Neural progenitor cell (in vitro differentiated cells): ENCODE measurements around the gene CCM2. TPM values are rescaled to one million over a fixed set of nuclear protein-coding genes. Genes with fewer than 3 reads are reported as not detected.

Experiments used
- DNase-seq: peaks from one replicate; pipeline ENCODE4 v3.0.0-alpha.2; 2016; ENCODE audit warnings: low spot score
- H2AFZ ChIP-seq: fragments of 200-600 bp; sonication (generic); replicated peaks from 2 replicates; pipeline ENCODE4 v1.6.1; 2016; ENCODE audit warnings: antibody characterized with exemption
- H3F3A ChIP-seq: fragments of 200-600 bp; sonication (generic); 2 replicates; pipeline ENCODE4 v1.6.1; 2016; ENCODE audit warnings: antibody characterized with exemption, low read depth
- H3K27ac ChIP-seq: fragments of 200-600 bp; sonication (generic); 2 replicates; pipeline ENCODE4 v1.5.1; 2016; ENCODE audit warnings: mild to moderate bottlenecking
- H3K27me3 ChIP-seq: fragments of 200-600 bp; sonication (generic); 2 replicates; pipeline ENCODE4 v1.6.1; 2016; ENCODE audit warnings: mild to moderate bottlenecking, moderate library complexity
- H3K36me3 ChIP-seq: fragments of 200-600 bp; sonication (generic); 2 replicates; pipeline ENCODE4 v1.5.1; 2016
- H3K4me1 ChIP-seq: fragments of 200-600 bp; sonication (generic); 2 replicates; pipeline ENCODE4 v1.6.1; 2016; ENCODE audit warnings: mixed run types
- H3K4me2 ChIP-seq: fragments of 200-600 bp; sonication (generic); 2 replicates; pipeline ENCODE4 v1.6.1; 2016
- H3K4me3 ChIP-seq: fragments of 200-600 bp; sonication (generic); 2 replicates; pipeline ENCODE4 v1.5.1; 2016
- H3K79me2 ChIP-seq: fragments of 200-600 bp; sonication (generic); 2 replicates; pipeline ENCODE4 v1.6.1; 2016; ENCODE audit warnings: low read depth
- H3K9ac ChIP-seq: fragments of 200-600 bp; sonication (generic); 2 replicates; pipeline ENCODE4 v1.6.1; 2016
- H3K9me3 ChIP-seq: fragments of 200-600 bp; sonication (generic); 2 replicates; pipeline ENCODE4 v1.5.1; 2016; ENCODE audit warnings: low read depth
- H4K20me1 ChIP-seq: fragments of 200-600 bp; sonication (generic); 2 replicates; pipeline ENCODE4 v1.6.1; 2016; ENCODE audit warnings: low read depth
- H3K27ac Mint-ChIP-seq: 3 replicates; pipeline ENCODE4 v1.8.0; 2021; ENCODE audit warnings: mixed read lengths
- H3K27me3 Mint-ChIP-seq: 2 replicates; pipeline ENCODE4 v1.8.0; 2022; ENCODE audit warnings: low read depth, mild to moderate bottlenecking, inconsistent platforms, moderate library complexity, mixed read lengths; ENCODE audit not compliant: insufficient read depth
- H3K36me3 Mint-ChIP-seq: 3 replicates; pipeline ENCODE4 v1.8.0; 2021; ENCODE audit warnings: mixed read lengths
- H3K4me1 Mint-ChIP-seq: 3 replicates; pipeline ENCODE4 v1.8.0; 2021; ENCODE audit warnings: mixed read lengths
- H3K4me3 Mint-ChIP-seq: 3 replicates; pipeline ENCODE4 v1.8.0; 2021; ENCODE audit warnings: mild to moderate bottlenecking, moderate library complexity, mixed read lengths
- H3K9me3 Mint-ChIP-seq: 3 replicates; pipeline ENCODE4 v1.8.0; 2020; ENCODE audit warnings: mixed read lengths
- EZH2 ChIP-seq: fragments of 200-600 bp; sonication (generic); IDR thresholded peaks from 2 replicates; pipeline ENCODE4 v1.6.1; 2017; ENCODE audit warnings: antibody characterized with exemption, mild to moderate bottlenecking, moderate library complexity
- EZH2phosphoT487 ChIP-seq: fragments of 200-600 bp; sonication (generic); IDR thresholded peaks from 2 replicates; pipeline ENCODE4 v1.6.1; 2017; ENCODE audit warnings: antibody characterized with exemption
- total RNA-seq: library from RNA; depleted of rRNA; stranded (reverse); fragments of >200 nt; gene quantifications from 2 replicates; pipeline ENCODE4 v1.2.3, GENCODE V29; 2015; ENCODE audit warnings: low replicate concordance
- TF ChIP-seq, protein P1 (sequence below): fragments of 200-600 bp; sonication (generic); IDR thresholded peaks from 2 replicates; pipeline ENCODE4 v1.5.1; 2017; ENCODE audit warnings: antibody characterized with exemption, mild to moderate bottlenecking

Gene CCM2
- total RNA-seq, 1 donor from 2014 or later, result 21.8 TPM

DNA sequence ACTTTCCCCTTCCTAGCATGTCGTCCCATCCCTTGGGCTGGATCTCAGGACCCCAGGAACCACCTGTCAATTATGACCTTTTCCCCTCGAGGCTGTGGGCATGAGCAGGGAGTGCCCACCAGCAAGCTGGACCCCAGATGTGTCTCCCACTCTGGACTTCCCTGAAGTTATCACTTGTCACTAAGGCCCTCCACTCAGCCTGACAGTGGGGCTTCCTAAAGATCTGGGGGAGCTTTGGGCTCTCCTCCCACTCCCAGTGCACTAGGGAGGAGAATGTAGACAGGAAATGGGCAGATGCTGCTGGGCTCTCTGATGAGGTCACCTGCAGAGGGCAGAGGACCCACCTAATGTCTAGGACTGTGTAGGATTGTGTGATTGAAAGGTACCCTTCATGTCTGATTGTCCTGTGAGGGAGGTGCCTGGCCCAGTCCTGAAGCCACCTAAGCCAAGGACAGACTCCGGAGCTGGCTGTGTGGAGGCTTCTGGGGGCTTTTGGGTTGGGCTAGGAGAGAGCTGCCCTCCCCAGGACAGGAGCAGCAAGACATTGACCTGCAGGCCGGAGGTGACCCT is 39.9 kb upstream of the CCM2 start:
- TF ChIP-seq, protein P1, sequence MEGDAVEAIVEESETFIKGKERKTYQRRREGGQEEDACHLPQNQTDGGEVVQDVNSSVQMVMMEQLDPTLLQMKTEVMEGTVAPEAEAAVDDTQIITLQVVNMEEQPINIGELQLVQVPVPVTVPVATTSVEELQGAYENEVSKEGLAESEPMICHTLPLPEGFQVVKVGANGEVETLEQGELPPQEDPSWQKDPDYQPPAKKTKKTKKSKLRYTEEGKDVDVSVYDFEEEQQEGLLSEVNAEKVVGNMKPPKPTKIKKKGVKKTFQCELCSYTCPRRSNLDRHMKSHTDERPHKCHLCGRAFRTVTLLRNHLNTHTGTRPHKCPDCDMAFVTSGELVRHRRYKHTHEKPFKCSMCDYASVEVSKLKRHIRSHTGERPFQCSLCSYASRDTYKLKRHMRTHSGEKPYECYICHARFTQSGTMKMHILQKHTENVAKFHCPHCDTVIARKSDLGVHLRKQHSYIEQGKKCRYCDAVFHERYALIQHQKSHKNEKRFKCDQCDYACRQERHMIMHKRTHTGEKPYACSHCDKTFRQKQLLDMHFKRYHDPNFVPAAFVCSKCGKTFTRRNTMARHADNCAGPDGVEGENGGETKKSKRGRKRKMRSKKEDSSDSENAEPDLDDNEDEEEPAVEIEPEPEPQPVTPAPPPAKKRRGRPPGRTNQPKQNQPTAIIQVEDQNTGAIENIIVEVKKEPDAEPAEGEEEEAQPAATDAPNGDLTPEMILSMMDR, result no peak
- TF ChIP-seq EZH2 (no peak), EZH2phosphoT487 (no peak)
- no peaks in the 10 kb centered on the region for H3K79me2 ChIP-seq
- H3K9me3 Mint-ChIP-seq, result no peaks in the 10 kb centered on the region
- H4K20me1 ChIP-seq, result no peaks in the 10 kb centered on the region
- peaks cover 51% of the 10 kb centered on the region for H3K27me3 ChIP-seq
- no peaks in the 10 kb centered on the region for H3K9me3 ChIP-seq
- no peak overlapping the region for H3K27ac ChIP-seq
- no peak overlapping the region for H3K4me3 ChIP-seq
- no peaks in the 10 kb centered on the region for H3K36me3 Mint-ChIP-seq
- H3K4me2 ChIP-seq, result no peak overlapping the region
- no peak for DNase-seq
- H3K27me3 Mint-ChIP-seq, result peaks cover 2% of the 10 kb centered on the region
- H3K36me3 ChIP-seq, result no peaks in the 10 kb centered on the region
- no peaks in the 10 kb centered on the region for H3K4me1 ChIP-seq
- no peaks in the 10 kb centered on the region for H3F3A ChIP-seq
- H2AFZ ChIP-seq, result no peak overlapping the region
- H3K4me3 Mint-ChIP-seq, result no peak overlapping the region
- H3K27ac Mint-ChIP-seq, result no peak overlapping the region
- H3K4me1 Mint-ChIP-seq, result peaks cover 9% of the 10 kb centered on the region
- no peak overlapping the region for H3K9ac ChIP-seq

DNA sequence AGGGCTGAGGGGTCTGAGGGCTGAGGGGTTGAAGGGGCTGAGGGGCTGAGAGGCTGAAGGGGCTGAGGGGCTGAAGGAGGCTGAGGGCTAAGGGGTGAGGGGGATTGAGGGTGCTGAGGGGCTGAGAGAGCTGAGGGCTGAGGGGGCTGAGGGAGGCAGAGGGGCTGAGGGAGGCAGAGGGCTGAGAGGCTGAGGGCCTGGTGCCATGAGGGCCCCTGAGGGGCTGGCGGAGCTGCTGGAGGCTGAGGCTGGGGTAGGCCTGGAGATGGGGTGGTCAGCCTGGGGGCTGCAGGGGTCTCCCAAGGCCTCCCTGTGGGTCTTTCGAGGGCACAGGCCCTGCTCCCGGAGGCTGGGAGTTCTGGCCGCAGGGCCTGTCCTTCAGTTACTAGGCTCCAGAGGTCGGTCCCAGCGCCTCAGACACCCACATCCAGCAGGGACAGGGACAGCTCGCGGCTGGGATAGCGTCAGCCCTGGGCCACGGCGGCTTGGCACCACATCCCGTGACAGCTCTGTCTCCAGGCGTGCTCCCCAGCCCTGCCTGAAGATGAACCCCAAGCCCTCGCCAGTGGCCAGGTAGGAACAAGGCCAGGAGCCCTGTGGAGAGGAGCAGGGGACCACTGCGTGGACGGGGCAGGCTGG is 38.0 kb upstream of the CCM2 start:
- Mint-ChIP-seq H3K27ac (no peak overlapping the region), H3K9me3 (no peaks in the 10 kb centered on the region), H3K27me3 (peaks cover 5% of the 10 kb centered on the region), H3K36me3 (no peaks in the 10 kb centered on the region), H3K4me1 (no peaks in the 10 kb centered on the region), H3K4me3 (no peak overlapping the region)
- Histone ChIP-seq H3K36me3 (no peaks in the 10 kb centered on the region), H3K27ac (no peak overlapping the region), H2AFZ (peak overlapping the region; percentile 87), H3K9ac (no peak overlapping the region), H3K27me3 (peaks cover 51% of the 10 kb centered on the region), H3K4me1 (no peaks in the 10 kb centered on the region), H3F3A (no peaks in the 10 kb centered on the region), H3K79me2 (no peaks in the 10 kb centered on the region), H3K4me2 (peak overlapping the region; percentile 65), H4K20me1 (no peaks in the 10 kb centered on the region), H3K4me3 (peak overlapping the region; percentile 36), H3K9me3 (no peaks in the 10 kb centered on the region)
- TF ChIP-seq, protein P1, result no peak
- TF ChIP-seq EZH2phosphoT487, result no peak
- TF ChIP-seq EZH2, result no peak
- no peak for DNase-seq

DNA sequence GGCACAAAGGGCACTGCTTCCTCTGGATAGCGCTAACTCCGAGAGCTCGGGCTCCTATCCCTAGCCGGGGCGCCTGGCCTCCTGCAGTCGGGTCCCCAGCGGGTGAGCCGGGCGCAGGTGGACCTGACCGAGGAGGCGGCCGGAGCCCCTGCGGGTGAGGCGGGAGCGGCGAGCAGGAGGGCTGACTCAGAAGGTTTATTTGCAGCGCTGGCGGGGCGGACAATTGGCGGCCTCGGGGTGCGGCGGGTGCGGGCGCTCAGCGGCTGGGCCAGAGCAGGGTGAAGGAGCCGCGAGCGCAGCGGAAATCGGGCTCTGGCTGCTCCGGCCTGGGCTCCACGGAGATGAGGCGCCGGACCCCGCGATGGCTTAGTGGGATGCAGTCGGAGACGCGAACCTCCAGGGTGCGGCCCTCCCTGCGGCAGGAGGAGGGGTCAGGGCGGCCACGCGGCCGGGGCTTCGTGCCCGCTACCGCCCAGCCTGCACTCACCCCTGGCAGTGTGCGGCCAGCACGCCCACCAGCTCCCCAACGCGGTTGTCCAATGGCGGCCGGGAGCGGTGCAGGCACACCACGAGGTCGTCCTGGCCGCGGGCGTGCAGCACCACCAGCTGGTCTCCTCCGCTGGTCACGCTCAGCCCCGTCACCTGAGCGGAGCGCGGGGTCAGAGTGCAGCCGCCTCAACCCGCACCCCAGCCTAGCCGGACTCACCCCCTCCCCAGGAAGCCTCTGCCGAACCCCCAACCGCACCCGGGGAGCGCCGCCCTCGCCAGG is 37.3 kb upstream of the CCM2 start:
- peak overlapping the region; percentile 65 for H3K4me2 ChIP-seq
- H2AFZ ChIP-seq, result peak overlapping the region; percentile 87
- H3F3A ChIP-seq, result no peaks in the 10 kb centered on the region
- H3K4me1 ChIP-seq, result no peaks in the 10 kb centered on the region
- no peaks in the 10 kb centered on the region for H3K36me3 Mint-ChIP-seq
- H3K27me3 ChIP-seq, result peaks cover 51% of the 10 kb centered on the region
- no peak overlapping the region for H3K27ac Mint-ChIP-seq
- no peak overlapping the region for H3K27ac ChIP-seq
- peaks cover 5% of the 10 kb centered on the region for H3K27me3 Mint-ChIP-seq
- DNase-seq, result peak; percentile 68
- H3K4me1 Mint-ChIP-seq, result no peaks in the 10 kb centered on the region
- H3K9ac ChIP-seq, result no peak overlapping the region
- no peaks in the 10 kb centered on the region for H3K9me3 ChIP-seq
- no peaks in the 10 kb centered on the region for H3K9me3 Mint-ChIP-seq
- no peak overlapping the region for H3K4me3 Mint-ChIP-seq
- TF ChIP-seq, protein P1, result no peak
- TF ChIP-seq EZH2 (peak; percentile 78), EZH2phosphoT487 (peak; percentile 71)
- H4K20me1 ChIP-seq, result no peaks in the 10 kb centered on the region
- H3K79me2 ChIP-seq, result no peaks in the 10 kb centered on the region
- H3K36me3 ChIP-seq, result no peaks in the 10 kb centered on the region
- peak overlapping the region; percentile 36 for H3K4me3 ChIP-seq
